ENCODE measurements around the gene FEN1. TPM values are rescaled to one million over a fixed set of nuclear protein-coding genes. Genes with fewer than 3 reads are reported as not detected.

FEN1 gene
- total and polyA plus RNA-seq, 2 of the 8 experiments (the other 6 are each of a cell fraction or from before 2014, with no cell fraction given) = 52.6 to 86.1 TPM

GRCh38 chr11:61833926-61834277, 41.2 kb downstream of the FEN1 start (continued):
- TF ChIP-seq SIRT6 (IDR thresholded peaks at IDR 0.05; ENCODE audit: low read length) (no peak), CREB1 (IDR thresholded peaks at IDR 0.05) (no peak), RFX5 (IDR thresholded peaks at IDR 0.05; ENCODE audit: borderline replicate concordance, low read depth, low read length) (no peak), JUN (IDR thresholded peaks at IDR 0.05; ENCODE audit: low read depth, low read length) (no peak), ZNF274 (IDR thresholded peaks at IDR 0.05; ENCODE audit: borderline replicate concordance, extremely low read depth, low read length) (no peak), SAP30 (IDR thresholded peaks at IDR 0.05; ENCODE audit: insufficient read depth, insufficient replicate concordance, low read length) (no peak)
- TF ChIP-seq, protein P1, sequence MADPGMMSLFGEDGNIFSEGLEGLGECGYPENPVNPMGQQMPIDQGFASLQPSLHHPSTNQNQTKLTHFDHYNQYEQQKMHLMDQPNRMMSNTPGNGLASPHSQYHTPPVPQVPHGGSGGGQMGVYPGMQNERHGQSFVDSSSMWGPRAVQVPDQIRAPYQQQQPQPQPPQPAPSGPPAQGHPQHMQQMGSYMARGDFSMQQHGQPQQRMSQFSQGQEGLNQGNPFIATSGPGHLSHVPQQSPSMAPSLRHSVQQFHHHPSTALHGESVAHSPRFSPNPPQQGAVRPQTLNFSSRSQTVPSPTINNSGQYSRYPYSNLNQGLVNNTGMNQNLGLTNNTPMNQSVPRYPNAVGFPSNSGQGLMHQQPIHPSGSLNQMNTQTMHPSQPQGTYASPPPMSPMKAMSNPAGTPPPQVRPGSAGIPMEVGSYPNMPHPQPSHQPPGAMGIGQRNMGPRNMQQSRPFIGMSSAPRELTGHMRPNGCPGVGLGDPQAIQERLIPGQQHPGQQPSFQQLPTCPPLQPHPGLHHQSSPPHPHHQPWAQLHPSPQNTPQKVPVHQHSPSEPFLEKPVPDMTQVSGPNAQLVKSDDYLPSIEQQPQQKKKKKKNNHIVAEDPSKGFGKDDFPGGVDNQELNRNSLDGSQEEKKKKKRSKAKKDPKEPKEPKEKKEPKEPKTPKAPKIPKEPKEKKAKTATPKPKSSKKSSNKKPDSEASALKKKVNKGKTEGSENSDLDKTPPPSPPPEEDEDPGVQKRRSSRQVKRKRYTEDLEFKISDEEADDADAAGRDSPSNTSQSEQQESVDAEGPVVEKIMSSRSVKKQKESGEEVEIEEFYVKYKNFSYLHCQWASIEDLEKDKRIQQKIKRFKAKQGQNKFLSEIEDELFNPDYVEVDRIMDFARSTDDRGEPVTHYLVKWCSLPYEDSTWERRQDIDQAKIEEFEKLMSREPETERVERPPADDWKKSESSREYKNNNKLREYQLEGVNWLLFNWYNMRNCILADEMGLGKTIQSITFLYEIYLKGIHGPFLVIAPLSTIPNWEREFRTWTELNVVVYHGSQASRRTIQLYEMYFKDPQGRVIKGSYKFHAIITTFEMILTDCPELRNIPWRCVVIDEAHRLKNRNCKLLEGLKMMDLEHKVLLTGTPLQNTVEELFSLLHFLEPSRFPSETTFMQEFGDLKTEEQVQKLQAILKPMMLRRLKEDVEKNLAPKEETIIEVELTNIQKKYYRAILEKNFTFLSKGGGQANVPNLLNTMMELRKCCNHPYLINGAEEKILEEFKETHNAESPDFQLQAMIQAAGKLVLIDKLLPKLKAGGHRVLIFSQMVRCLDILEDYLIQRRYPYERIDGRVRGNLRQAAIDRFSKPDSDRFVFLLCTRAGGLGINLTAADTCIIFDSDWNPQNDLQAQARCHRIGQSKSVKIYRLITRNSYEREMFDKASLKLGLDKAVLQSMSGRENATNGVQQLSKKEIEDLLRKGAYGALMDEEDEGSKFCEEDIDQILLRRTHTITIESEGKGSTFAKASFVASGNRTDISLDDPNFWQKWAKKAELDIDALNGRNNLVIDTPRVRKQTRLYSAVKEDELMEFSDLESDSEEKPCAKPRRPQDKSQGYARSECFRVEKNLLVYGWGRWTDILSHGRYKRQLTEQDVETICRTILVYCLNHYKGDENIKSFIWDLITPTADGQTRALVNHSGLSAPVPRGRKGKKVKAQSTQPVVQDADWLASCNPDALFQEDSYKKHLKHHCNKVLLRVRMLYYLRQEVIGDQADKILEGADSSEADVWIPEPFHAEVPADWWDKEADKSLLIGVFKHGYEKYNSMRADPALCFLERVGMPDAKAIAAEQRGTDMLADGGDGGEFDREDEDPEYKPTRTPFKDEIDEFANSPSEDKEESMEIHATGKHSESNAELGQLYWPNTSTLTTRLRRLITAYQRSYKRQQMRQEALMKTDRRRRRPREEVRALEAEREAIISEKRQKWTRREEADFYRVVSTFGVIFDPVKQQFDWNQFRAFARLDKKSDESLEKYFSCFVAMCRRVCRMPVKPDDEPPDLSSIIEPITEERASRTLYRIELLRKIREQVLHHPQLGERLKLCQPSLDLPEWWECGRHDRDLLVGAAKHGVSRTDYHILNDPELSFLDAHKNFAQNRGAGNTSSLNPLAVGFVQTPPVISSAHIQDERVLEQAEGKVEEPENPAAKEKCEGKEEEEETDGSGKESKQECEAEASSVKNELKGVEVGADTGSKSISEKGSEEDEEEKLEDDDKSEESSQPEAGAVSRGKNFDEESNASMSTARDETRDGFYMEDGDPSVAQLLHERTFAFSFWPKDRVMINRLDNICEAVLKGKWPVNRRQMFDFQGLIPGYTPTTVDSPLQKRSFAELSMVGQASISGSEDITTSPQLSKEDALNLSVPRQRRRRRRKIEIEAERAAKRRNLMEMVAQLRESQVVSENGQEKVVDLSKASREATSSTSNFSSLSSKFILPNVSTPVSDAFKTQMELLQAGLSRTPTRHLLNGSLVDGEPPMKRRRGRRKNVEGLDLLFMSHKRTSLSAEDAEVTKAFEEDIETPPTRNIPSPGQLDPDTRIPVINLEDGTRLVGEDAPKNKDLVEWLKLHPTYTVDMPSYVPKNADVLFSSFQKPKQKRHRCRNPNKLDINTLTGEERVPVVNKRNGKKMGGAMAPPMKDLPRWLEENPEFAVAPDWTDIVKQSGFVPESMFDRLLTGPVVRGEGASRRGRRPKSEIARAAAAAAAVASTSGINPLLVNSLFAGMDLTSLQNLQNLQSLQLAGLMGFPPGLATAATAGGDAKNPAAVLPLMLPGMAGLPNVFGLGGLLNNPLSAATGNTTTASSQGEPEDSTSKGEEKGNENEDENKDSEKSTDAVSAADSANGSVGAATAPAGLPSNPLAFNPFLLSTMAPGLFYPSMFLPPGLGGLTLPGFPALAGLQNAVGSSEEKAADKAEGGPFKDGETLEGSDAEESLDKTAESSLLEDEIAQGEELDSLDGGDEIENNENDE (IDR thresholded peaks at IDR 0.05; ENCODE audit: insufficient replicate concordance, low read length) = no peak
- TF ChIP-seq, protein P2, sequence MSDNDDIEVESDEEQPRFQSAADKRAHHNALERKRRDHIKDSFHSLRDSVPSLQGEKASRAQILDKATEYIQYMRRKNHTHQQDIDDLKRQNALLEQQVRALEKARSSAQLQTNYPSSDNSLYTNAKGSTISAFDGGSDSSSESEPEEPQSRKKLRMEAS (IDR thresholded peaks at IDR 0.05) = no peak
